GM18505 (cell line): Measurements from ENCODE around the gene LPAR2.
"Not testable (repeated sequence)": the region's sequence is repeated elsewhere in the genome, so short reads cannot be mapped to it uniquely, and the experiment has no call there.

ENCODE experiments used
- ATAC-seq: cut with Tn5 transposase; IDR thresholded peaks from one replicate; pipeline ENCODE4 v1.9.1; 2021; ENCODE audit not compliant: unreplicated experiment
- POLR2A ChIP-seq: IDR thresholded peaks from 4 replicates; pipeline ENCODE4 v1.6.1; 2011; ENCODE audit warnings: borderline replicate concordance; ENCODE audit not compliant: insufficient read depth, insufficient read length; ENCODE audit errors: extremely low read depth

Gene LPAR2

DNA sequence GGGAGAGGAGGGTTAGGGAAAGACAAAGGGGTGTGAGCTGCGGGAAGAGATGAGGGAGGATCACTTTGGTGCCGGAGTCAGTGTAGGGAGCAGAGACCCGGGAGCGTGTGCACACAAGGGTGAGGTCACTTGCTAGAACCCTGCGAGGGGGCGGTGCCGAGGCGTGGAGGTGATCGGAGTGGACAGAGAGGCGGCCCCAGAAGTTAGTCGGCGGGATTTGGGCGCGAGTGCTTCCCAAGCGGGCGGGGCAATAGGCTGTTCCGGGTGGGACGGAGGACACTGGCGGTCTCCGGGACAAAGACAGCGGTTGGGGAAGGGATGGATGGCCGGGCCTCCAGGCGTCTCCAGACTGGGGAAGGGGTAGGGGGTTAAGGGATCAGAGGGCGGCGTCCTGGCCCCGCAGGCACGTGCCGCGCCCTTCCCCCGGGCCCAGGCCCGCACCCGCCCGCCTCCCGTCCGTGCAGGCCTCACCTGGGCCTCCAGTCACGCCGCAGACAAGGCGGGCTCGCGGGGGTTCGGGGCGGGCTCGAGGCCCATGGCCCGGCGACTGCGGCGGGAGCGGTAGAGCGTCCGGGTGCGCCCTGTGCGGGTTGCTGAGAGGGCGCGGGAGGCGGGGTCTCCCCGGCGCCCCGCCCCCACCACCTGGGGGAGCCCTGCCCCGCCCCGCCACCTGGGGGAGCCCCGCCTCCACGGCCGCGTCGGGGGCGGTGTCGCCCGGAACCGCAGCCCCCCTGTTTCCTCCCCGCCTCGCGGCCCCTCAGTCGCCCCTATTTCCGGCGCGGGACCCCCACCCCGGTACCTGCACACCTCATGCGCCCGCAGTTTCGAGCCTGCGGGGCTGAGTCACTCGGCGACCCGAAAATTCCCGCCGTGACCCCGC, at the start of gene LPAR2:
Gene LPAR2, minus strand, starts transcription at position 600 of the 880 bp plus-strand sequence. CDS start 945 bp downstream, outside the sequence.
- ATAC-seq: peak; percentile 73
- TF ChIP-seq POLR2A: peak; percentile 59

DNA sequence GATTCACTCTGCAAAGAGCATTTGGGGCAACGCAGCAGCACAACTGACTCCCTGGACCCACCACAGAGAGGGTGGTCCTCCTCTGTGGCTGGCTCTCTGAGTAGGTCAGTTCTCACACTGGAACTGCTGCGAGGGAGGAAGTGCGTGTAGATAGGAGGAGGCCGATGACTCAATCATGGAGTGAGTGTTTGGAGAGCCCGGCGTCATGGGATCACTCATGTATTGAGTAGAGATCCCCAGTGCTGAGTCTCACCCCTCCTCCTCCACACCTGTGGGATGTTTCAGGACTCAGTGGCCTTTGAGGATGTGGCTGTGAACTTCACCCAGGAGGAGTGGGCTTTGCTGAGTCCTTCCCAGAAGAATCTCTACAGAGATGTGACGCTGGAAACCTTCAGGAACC, 49.6 kb upstream of the LPAR2 start:
- ATAC-seq: no peak
- no peak for TF ChIP-seq POLR2A

DNA sequence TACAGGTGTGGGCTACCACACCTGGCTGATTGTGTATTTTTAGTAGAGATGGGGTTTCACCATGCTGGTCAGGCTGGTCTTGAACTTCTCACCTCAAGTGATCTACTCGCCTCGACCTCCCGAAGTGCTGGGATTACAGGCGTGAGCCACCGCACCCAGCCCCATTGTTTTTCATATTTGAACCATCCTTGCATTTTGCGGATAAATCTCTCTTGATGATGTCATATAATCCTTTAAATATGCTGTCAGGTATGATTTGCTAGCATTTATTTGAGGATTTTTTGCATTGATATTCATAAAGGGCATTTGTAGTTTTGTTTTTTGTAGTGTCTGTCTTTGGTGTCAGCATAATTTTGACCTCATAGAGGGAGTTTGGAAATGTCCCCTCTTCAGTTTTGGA, 46.3 kb upstream of the LPAR2 start:
- TF ChIP-seq POLR2A: no peak
- ATAC-seq: no peak

DNA sequence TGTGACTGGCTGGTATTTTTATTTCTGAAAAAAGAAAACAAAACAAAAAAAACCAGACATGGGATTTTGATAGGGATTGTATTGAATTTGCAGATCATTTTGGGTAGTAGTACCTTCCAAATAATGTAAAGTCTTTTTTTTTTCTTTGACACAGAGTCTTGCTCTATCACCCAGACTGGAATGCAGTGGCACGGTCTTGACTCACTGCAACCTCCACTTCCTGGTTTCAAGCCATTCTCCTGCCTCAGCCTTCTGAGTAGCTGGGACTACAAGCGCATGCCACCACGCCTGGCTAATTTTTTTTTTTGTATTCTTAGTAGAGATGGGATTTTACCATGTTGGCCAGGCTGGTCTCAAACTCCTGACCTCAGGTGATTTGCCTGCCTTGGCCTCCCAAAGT, 44.8 kb upstream of the LPAR2 start:
- ATAC-seq: no peak
- TF ChIP-seq POLR2A: no peak

DNA sequence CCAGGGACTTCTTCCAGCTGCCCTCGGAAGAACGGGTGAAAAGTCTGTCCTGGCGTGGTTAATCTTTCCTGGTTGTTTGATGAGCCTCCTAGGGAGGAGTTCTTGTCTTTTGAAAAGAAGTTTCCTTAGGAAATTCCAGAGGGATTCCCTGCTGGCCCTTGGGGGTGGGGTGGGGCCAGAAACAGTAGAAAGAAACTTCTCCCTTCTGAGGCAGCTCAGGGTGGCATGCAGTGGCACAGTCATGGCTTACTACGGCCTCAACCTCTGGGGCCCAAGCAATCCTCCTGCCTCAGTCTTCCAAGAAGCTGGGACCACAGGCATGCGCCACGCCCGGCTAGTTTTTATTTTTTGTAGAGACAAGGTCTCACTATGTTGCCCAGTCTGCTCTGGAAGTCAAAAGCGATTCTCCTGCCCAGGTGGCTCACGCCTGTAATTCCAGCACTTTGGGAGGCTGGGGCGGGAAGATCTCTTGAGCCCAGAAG, 42.1 kb upstream of the LPAR2 start:
- ATAC-seq: no peak
- TF ChIP-seq POLR2A: no peak

DNA sequence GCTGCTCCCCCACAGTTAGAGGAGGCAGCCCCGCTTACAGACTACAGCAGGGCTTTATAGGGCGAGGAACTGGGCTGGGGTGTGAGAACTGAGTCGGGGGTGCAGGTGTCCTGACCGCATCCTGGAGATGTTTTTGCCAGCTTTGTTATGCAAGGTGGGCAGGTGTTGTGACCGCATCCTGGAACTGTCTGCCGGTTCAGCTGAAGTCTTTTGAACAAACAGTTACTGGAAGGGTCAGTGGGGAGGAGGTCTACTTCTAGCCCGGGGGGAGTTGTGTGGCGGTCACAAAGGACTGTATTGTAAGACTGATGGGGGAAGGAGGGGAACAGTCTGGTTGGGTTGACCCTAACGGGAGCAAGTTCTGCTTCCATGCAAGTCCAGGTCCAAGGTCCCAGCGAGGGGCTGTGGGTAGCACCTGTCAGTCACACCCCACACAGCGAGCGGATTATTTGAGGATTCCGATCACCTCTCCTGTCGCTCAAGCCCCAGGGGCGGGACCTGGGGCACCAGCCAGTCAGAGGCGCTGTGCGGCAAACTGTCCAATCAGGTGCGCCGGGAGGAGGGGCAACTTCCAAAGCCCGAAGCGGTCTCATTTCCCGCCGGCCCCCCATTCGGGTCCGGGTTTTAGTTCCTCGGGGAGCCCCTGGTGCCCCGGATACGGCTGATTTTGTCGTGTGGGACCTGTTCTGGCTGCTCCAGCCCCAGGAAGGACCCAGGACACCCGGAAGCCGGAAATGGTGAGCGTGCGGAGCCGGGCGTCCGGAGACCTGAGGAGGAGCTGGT, 40.4 kb upstream of the LPAR2 start, which contains the start of gene ZNF101:
Gene ZNF101, plus strand, starts transcription at position 610 of the 783 bp plus-strand sequence. Its CDS starts 125 bp downstream, at position 735.
- peak; percentile 67 for ATAC-seq
- TF ChIP-seq POLR2A: peak; percentile 91

DNA sequence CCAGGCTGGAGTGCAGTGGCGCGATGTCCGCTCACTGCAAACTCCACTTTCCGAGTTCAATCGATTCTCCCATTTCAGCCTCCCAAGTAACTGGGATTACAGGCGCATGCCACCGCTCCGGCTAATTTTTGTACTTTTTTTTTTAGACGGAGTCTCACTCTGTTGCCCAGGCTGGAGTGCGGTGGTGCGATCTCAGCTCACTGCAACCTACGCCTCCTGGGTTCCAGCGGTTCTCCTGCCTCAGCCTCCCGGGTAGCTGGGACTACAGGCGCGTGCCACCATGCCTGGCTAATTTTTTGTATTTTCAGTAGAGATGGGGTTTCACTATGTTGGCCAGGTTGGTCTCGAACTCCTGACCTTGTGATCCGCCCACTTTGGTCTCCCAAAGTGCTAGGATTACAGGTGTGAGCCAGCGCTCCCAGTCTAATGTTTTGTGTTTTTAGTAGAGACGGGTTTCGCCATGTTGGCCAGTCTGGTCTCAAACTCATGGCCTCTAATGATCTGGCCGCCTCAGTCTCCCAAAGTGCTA, 37.5 kb upstream of the LPAR2 start:
- not testable (repeated sequence) for ATAC-seq

DNA sequence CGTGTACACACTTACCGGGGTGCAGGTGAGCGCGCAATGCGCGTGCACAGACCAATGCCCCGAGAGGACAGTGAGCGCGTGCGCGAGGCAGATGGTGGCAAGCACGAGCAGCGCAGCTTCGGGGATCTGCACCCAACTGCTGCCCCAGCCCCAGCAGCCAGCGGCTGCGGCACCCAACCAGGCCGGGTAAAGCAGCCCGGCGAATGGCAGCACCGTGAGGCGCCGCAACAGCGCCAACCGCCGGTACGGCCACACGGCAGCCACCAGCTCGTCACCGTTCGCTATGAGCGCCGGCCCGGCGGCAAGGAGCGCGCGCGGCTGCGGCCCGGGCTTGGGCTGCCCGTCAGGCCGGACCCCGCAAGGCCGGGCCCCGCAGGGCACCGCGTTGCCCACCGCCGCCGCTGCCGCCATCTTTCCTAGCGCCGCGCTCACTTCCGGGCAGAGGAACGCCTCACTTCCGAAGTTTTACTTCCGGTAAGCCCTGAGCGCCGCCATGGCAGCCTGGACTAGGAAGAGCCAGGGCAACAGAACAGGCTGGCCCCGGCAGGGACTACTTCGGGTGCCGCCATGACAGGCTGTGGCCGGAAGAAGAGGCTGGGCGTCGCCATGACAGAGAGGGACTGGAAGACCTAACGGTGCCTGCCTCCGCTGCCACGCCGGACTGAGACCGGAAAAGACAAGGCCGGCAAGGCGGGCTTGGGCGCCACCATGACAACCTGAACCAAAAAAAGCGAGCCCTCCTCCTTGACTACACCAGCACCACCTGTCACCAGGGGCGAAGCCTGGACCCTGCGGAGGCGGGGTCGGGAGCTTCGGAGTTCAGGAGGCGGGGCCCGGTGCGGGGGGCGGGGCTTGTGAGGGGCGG, 35.5 kb upstream of the LPAR2 start, which contains the start of gene ATP13A1:
Gene ATP13A1, minus strand, starts transcription at position 421 of the 865 bp plus-strand sequence. Its CDS starts 10 bp downstream, at position 411.
- peak; percentile 68 for ATAC-seq
- peak; percentile 77 for TF ChIP-seq POLR2A

DNA sequence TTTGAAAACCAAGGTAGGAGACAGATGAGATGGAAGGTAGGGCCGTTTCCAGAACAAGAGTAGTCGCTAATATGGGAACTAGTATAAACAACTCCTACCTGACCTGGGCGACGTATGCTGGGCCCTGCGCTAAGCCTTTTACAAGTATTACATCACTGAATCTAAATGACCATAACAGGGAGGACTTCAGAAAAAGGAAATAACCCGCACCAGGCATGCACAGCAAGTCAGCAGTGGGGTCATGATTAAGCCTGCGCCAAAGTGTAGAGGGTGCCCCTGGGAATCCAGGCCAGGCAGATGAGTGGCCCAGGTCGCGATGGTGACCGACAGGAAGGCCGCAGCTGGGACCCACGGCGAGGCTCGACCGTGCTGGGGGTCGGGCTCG, 34.8 kb upstream of the LPAR2 start:
- no peak for TF ChIP-seq POLR2A
- ATAC-seq: no peak

DNA sequence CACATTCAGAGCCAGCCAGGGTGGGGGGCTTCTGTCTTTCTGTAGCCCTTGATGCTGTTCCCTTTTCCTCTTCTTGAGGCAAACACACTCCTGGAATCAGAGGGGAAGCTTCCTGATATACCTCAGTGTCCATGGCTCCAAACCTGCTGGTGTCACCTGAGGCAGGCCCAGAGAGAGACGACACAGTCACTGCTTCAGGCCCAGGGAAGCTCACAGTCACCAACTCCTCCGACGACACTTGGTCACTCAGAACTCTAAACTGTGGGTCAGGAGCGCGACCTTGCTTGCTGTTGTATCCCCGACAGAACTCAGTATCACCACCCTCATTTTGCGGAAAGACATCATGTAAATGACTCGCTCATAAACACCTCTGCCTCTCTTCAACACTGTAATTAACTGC, 34.3 kb upstream of the LPAR2 start:
- TF ChIP-seq POLR2A: no peak
- no peak for ATAC-seq

DNA sequence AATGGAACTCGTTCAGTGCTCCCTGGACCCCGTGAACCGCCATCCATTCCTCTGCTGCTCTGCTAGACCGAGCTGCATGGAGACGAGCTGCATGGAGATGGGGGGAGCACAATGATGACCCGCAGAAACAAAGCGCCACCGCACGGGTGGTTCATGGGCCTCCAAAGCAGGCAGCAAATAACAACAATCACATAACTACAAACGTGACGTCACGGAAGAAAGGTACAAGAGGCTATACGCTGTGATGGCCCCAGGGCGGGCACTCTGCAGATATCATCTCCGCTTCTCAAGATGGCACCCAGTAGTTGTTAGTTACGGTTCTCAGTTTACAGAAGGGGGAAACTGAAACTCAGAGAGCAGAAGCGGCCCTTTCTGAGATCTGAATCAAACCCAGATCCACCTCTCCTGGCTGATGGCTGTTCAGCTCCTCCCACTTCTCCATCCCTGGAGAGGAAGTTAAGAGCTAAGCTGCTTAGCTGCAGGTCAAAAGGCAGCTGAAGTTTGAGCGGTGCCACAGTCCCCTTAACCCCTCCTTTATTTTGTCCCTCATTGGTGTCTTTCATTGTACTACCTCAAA, 33.7 kb upstream of the LPAR2 start:
- TF ChIP-seq POLR2A: peak; percentile 75
- ATAC-seq: peak; percentile 29

DNA sequence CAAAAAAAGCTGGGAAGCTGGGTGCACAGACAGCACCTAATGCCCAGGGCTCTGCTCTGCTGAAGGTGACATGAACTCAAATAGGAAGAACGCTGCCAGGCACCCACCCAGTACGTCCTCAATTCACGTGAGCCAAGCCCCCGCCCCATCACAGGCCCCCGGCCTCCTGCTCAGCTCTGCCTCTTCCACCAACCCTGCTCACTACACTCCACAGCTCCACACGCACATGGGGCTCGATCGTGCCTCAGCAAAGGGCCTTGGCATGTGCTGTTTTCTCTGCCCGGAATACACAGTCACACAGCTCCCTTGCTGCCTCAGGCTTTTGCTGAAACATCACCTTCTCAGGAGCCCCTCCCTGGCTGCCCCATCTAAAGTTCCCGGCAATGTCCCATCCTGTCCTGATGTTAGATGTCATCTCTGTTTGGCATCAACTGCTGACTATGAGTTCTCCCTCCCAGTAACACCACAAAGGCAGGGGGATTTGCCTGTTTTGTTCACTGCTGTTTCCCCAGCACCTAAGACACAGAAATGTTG, 33.2 kb upstream of the LPAR2 start:
- TF ChIP-seq POLR2A: no peak
- ATAC-seq: no peak
